PC-9 (cell line): ENCODE measurements around the gene SLC7A14. TPM values are rescaled to one million over a fixed set of nuclear protein-coding genes. Genes with fewer than 3 reads are reported as not detected.

Experiments
- BruUV-seq: library from RNA; stranded (reverse); fragments of 400-500 nt; replicated peaks from 2 replicates; lab custom pipeline; 2021; lab: Mats Ljungman, UMichigan
- CTCF ChIA-PET: fragments of 300-600 bp; sonication (Branson Sonifier 250); formaldehyde crosslinking; loops from one replicate; lab custom pipeline; 2022; ENCODE audit warnings: antibody characterized with exemption; lab: Charles Lee
- POLR2A ChIA-PET: fragments of 300-600 bp; sonication (Branson Sonifier 250); formaldehyde crosslinking; loops from one replicate; lab custom pipeline; 2022; ENCODE audit warnings: antibody characterized with exemption; ENCODE audit not compliant: unreplicated experiment; lab: Charles Lee
- DNase-seq, 2 experiments: peaks; one replicate each; pipeline versions ENCODE4 v3.0.0 to v3.0.0-alpha.2; 2015 to 2022; ENCODE audit warnings: mixed read lengths in 1 of 2
- H2AFZ ChIP-seq: fragments of 200-600 bp; sonication (generic); 2 replicates; pipeline ENCODE4 v1.8.1; 2017; ENCODE audit warnings: antibody characterized with exemption
- H3F3A ChIP-seq: fragments of 200-600 bp; sonication (generic); 2 replicates; pipeline ENCODE4 v1.8.1; 2017; ENCODE audit warnings: antibody characterized with exemption, mild to moderate bottlenecking, low read depth; ENCODE audit not compliant: insufficient read depth
- H3K27ac ChIP-seq: fragments of 200-600 bp; sonication (generic); 2 replicates; pipeline ENCODE4 v1.6.1; 2016; ENCODE audit warnings: mixed run types
- H3K27me3 ChIP-seq: fragments of 200-600 bp; sonication (generic); 2 replicates; pipeline ENCODE4 v1.6.1; 2016; ENCODE audit warnings: low read depth, mixed run types; ENCODE audit not compliant: insufficient read depth
- H3K36me3 ChIP-seq: fragments of 200-600 bp; sonication (generic); 2 replicates; pipeline ENCODE4 v1.6.1; 2016; ENCODE audit warnings: low read depth, mixed run types
- H3K4me1 ChIP-seq: fragments of 200-600 bp; sonication (generic); replicated peaks from 2 replicates; pipeline ENCODE4 v1.6.1; 2016; ENCODE audit warnings: mixed run types; ENCODE audit not compliant: insufficient read depth
- H3K4me2 ChIP-seq: fragments of 200-600 bp; sonication (generic); 2 replicates; pipeline ENCODE4 v1.6.1; 2017; ENCODE audit warnings: mixed run types
- H3K4me3 ChIP-seq: fragments of 200-600 bp; sonication (generic); 2 replicates; pipeline ENCODE4 v1.6.1; 2016; ENCODE audit warnings: mixed run types
- H3K79me2 ChIP-seq: fragments of 200-600 bp; sonication (generic); 2 replicates; pipeline ENCODE4 v1.6.1; 2017; ENCODE audit warnings: low read depth, mixed run types
- H3K9me2 ChIP-seq: fragments of 200-600 bp; sonication (generic); 2 replicates; pipeline ENCODE4 v1.8.1; 2017; ENCODE audit warnings: mild to moderate bottlenecking; ENCODE audit not compliant: insufficient read depth
- H3K9me3 ChIP-seq: fragments of 200-600 bp; sonication (generic); 2 replicates; pipeline ENCODE4 v1.8.1; 2016; ENCODE audit warnings: low read depth; ENCODE audit not compliant: insufficient read depth
- H4K20me1 ChIP-seq: fragments of 200-600 bp; sonication (generic); 2 replicates; pipeline ENCODE4 v1.8.1; 2017; ENCODE audit not compliant: insufficient read depth
- CTCF ChIP-seq: fragments of 200-600 bp; sonication (generic); conservative IDR thresholded peaks from 2 replicates; pipeline ENCODE4 v1.6.1; 2017; ENCODE audit warnings: mixed run types, antibody characterized with exemption, mild to moderate bottlenecking, moderate library complexity
- EZH2 ChIP-seq: fragments of 200-600 bp; sonication (generic); IDR thresholded peaks from 2 replicates; pipeline ENCODE4 v1.8.0; 2017; ENCODE audit warnings: antibody characterized with exemption, low read depth
- intact Hi-C: fragments of 100-400 bp; cut with micrococcal nuclease; formaldehyde crosslinking; loops from one replicate; pipeline ENCODE4 v1.10.0; 2022; ENCODE audit not compliant: unreplicated experiment
- total RNA-seq: library from RNA; stranded (reverse); gene quantifications from 2 replicates; pipeline ENCODE4 v1.2.3, GENCODE V29; 2021

Gene SLC7A14
- total RNA-seq, 1 experiment from 2014 or later: not detected

- intact Hi-C loops: no loop called here
- Histone ChIP-seq H3F3A (peaks cover 3% of the 10 kb centered on the region; the same call in 1 of the 2 replicates), H3K4me2 (0 out of 2 replicates have a peak overlapping the region, but pooled peaks have one; percentile 8), H3K79me2 (no peaks in the 10 kb centered on the region), H3K9me2 (no peaks in the 10 kb centered on the region), H2AFZ (no peak overlapping the region), H3K36me3 (no peaks in the 10 kb centered on the region), H3K4me1 (peaks cover 7% of the 10 kb centered on the region; the same call in 1 of the 2 replicates), H3K27ac (no peak overlapping the region), H3K27me3 (no peaks in the 10 kb centered on the region), H3K4me3 (no peak overlapping the region), H3K9me3 (no peaks in the 10 kb centered on the region), H4K20me1 (no peaks in the 10 kb centered on the region)
- no TSS peak for BruUV-seq
- CTCF ChIA-PET: interaction anchor here (0.6 kb wide), 1 partner anchor 232 kb away, joined by 3 read pairs; no protein-coding TSS in a partner anchor
- peak; percentile 40 to 76 for DNase-seq
- POLR2A ChIA-PET: no interaction called here
- TF ChIP-seq CTCF (no peak), EZH2 (no peak)
Measured at GRCh38 chr3:170614214-170614966, 28.5 kb upstream of the SLC7A14 start.

DNA sequence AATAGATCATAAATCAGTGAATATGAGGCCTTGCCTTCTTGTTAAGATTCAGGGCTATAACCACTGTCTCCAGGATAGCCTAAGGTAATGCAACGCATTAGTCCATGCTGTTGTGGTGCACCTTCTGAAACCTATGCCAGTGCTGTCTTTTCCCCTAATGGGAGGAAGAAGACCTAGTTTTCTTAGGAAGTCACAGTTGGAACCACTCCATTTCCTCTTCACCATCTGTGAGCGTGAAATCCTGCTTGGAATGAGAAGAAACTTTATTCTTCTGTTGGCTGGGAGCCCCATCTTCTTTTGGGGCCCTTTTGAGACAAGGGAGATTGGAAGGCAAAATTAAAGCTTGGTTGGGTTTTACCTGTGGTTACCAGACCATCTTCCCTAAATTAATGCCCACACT is 25.9 kb upstream of the SLC7A14 start:
- no peaks in the 10 kb centered on the region for H3K79me2 ChIP-seq
- H3K36me3 ChIP-seq: no peaks in the 10 kb centered on the region
- H3K9me2 ChIP-seq: no peaks in the 10 kb centered on the region
- H4K20me1 ChIP-seq: no peaks in the 10 kb centered on the region
- no peaks in the 10 kb centered on the region for H3K27me3 ChIP-seq
- H3F3A ChIP-seq: peaks cover 3% of the 10 kb centered on the region; the same call in 1 of the 2 replicates
- H3K4me2 ChIP-seq: no peak overlapping the region
- no peak overlapping the region for H2AFZ ChIP-seq
- peaks cover 7% of the 10 kb centered on the region; the same call in 1 of the 2 replicates for H3K4me1 ChIP-seq
- ChIA-PET POLR2A (no interaction called here), CTCF (no interaction called here)
- H3K27ac ChIP-seq: no peak overlapping the region
- no peak for TF ChIP-seq EZH2
- TF ChIP-seq CTCF: no peak
- DNase-seq: no peak
- no peak overlapping the region for H3K4me3 ChIP-seq
- H3K9me3 ChIP-seq: no peaks in the 10 kb centered on the region
- no TSS peak for BruUV-seq
- intact Hi-C loops: no loop called here

- Histone ChIP-seq H3K36me3 (no peaks in the 10 kb centered on the region), H3K4me3 (no peak overlapping the region), H3K4me2 (no peak overlapping the region), H4K20me1 (no peaks in the 10 kb centered on the region), H3K9me2 (no peaks in the 10 kb centered on the region), H2AFZ (no peak overlapping the region), H3K27ac (no peak overlapping the region), H3K79me2 (no peaks in the 10 kb centered on the region), H3K4me1 (peaks cover 7% of the 10 kb centered on the region; the same call in 1 of the 2 replicates), H3F3A (peaks cover 3% of the 10 kb centered on the region; the same call in 1 of the 2 replicates), H3K9me3 (no peaks in the 10 kb centered on the region), H3K27me3 (no peaks in the 10 kb centered on the region)
- BruUV-seq: no TSS peak
- TF ChIP-seq CTCF (no peak), EZH2 (no peak)
- intact Hi-C loops: no loop called here
- CTCF ChIA-PET: no interaction called here
- POLR2A ChIA-PET: no interaction called here
- DNase-seq: no peak
Measured at GRCh38 chr3:170610321-170610884, 24.5 kb upstream of the SLC7A14 start.
